ENCODE measurements around the gene UBR1.
"Not testable (repeated sequence)": the region's sequence is repeated elsewhere in the genome, so short reads cannot be mapped to it uniquely, and the experiment has no call there.

The UBR1 gene

DNA sequence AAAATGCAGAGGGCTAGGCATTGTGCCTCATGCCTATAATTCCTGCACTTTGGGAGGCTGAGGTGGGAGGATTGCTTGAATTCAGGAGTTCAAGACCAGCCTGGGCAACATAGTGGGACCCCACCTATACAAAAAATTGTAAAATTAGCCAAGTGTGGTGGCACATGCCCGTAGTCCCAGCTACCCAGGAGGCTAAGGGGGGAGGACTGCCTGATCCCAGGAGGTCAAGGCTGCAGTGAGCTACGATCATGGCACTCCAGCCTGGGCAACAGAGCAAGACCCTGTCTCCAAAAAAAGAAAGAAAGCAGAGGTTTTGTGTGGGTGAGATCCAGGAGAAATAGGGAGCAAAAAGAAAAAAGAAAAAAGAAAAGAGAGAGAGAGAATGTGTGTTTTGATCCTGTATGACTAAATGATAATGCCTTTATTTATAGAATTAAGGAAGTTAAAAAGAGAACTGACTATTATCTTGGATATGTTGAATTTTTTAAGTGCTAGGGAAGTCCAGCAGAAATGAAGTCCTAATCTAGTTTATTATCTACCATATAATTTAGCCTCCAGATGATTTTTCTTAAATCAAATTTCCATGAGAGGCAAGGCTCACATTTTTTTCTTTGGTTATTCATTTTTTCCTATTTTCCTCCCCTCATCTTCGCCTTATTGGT is 190.1 kb downstream of the UBR1 start:
- DNase-seq (ENCODE audit: low spot score): no peak

DNA sequence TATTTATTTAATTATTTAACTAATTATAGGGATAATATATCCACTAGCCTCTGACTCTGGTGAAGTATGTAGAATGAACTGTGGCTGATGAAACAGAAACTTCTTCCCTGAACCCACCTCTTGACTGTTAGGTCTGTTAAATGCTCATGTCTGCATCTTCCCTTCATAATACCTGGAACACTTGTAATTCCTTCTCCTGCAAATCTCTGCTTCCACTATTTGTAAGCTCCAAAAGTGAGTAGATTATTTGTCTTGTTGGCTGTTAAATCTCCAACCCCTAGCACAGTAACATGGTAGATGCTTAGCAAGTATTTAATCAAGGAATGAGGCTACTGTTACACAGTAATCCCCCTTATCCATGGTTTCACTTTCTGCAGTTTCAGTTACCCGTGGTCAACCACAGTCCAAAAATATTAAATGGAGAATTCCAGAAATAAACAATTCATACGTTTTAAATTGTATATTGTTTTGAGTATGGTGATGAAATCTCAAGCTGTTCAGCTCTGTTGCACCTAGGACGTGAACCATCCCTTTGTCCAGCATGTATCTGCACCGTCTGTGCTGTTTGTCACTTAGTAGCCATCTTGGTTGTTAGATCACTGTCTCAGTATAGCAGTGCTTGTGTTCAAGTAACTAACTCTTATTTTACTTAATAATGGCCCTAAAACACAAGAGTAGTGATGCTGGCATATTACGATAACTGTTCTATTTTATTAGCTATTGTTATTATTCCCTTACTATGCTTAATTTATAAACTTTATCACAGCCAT is 190.9 kb downstream of the UBR1 start:
- no peak for DNase-seq (ENCODE audit: low spot score)

DNA sequence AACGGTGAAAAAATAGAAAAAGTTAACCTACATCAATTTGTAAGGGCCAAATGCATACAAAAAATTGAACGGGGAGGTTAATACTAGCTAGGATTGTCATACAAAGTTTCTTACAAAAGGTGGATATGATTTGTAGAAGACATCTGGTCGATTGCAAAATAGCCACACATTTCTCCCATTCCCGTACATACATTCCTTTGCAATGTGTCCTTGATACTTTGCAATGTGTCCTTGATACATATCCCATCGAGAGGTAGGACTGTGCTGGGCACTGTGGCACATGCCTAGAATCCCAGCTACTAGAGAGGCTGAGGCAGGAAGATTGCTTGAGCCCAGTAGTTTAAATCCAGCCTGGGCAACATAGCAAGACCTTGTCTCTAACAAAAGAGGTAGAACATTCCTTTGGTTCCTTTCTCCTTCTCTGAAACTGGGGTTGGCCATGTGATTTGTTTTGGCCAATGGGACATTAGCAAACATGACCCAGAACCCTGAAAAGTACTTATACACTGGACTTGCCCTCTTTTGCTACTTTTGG is 194.7 kb downstream of the UBR1 start:
- no peak for DNase-seq (ENCODE audit: low spot score)

DNA sequence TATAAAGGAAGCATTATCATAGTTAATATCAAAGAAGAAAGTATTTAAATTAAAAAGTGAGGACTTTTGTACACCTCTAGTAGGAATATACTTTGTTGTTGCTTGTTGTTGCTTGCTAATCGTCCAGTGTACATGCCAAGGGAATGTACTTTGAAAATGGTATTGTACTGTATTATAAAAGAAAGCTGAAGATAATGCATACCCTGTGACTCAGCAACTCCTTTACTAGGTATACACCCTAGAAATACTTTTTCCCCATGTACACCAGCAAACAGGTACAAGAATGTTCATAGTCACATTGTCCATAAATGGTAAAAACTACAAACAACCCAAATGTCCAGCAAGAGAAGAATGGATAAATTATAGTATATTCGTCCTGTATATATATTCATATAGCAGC is 197.3 kb downstream of the UBR1 start:
- DNase-seq (ENCODE audit: low spot score): no peak

GRCh38 chr15:42903388-42904324 is 202.2 kb downstream of the UBR1 start:
- no peak for DNase-seq (ENCODE audit: low spot score)

GRCh38 chr15:42893911-42894310 is 211.9 kb downstream of the UBR1 start:
- DNase-seq (ENCODE audit: low spot score): not testable (repeated sequence)

Small RNAs within 50 kb of the gene (small RNA-seq; reads per million reads assigned to genes)
- gene AC068724.2: 0 reads per million in 2 experiments
